Gastroesophageal sphincter (tissue), 4 donors: ENCODE results near the gene SLC6A5. TPM values are rescaled to one million over a fixed set of nuclear protein-coding genes. Genes with fewer than 3 reads are reported as not detected.
A peak's percentile ranks its signal among the peaks of the same experiment; 100 is the strongest.

Experiments
- ATAC-seq: fragments of 150-250 bp; one replicate; pipeline ENCODE4 v1.9.1; 2016; ENCODE audit warnings: mild to moderate bottlenecking, moderate library complexity
- H3K27ac ChIP-seq, 4 donors: fragments of 200-600 bp; sonication (generic) in 3 of 4; 1 replicate in 3 of 4; 2 replicates in 1 of 4; pipeline ENCODE4 v1.5.1; 2016 to 2019
- H3K27me3 ChIP-seq: fragments of 200-600 bp; sonication (generic); one replicate; pipeline ENCODE4 v1.5.1; 2019
- H3K36me3 ChIP-seq, 2 donors: fragments of 200-600 bp; sonication (generic); one replicate each; pipeline ENCODE4 v1.5.1; 2019; ENCODE audit warnings: control low read depth in 1 of 2
- H3K4me1 ChIP-seq, 3 donors: fragments of 200-600 bp; sonication (generic); 1 replicate in 2 of 3; 2 replicates in 1 of 3; pipeline ENCODE4 v1.5.1; 2016 to 2019; ENCODE audit warnings: control low read depth in 2 of 3
- H3K4me3 ChIP-seq, 2 donors: fragments of 200-600 bp; sonication (generic); one replicate each; pipeline ENCODE4 v1.5.1; 2019; ENCODE audit warnings: mild to moderate bottlenecking in 1 of 2, moderate library complexity in 1 of 2
- H3K9me3 ChIP-seq, 3 donors: fragments of 200-600 bp; sonication (generic); one replicate each; pipeline ENCODE4 v1.5.1; 2017 to 2019; ENCODE audit warnings: control low read depth in 2 of 3
- CTCF ChIP-seq, 4 experiments: fragments of 200-600 bp in 2 of 4; fragments of 450-650 bp in 2 of 4; sonication (generic) in 1 of 4; IDR thresholded peaks; one replicate each; pipeline ENCODE4 v1.5.1; 2017 to 2019; ENCODE audit warnings: antibody characterized with exemption in 4 of 4, mild to moderate bottlenecking in 2 of 4, moderate library complexity in 2 of 4
- EP300 ChIP-seq: sonication (generic); formaldehyde crosslinking; IDR thresholded peaks from one replicate; pipeline ENCODE4 v1.6.1; 2017; ENCODE audit warnings: antibody characterized with exemption, mild to moderate bottlenecking
- POLR2A ChIP-seq, 2 donors: fragments of 450-650 bp; IDR thresholded peaks; one replicate each; pipeline ENCODE4 v1.6.1; 2017; ENCODE audit warnings: antibody characterized with exemption in 2 of 2, mild to moderate bottlenecking in 2 of 2, moderate library complexity in 1 of 2
- POLR2AphosphoS5 ChIP-seq: sonication (generic); formaldehyde crosslinking; IDR thresholded peaks from one replicate; pipeline ENCODE4 v1.6.1; 2017; ENCODE audit warnings: antibody characterized with exemption
- WGBS, 2 donors: methylation state at CpG; one replicate each; pipeline ENCODE4 v1.1.5; 2018; ENCODE audit warnings: low coverage in 1 of 2; 5-methylcytosine and 5-hydroxymethylcytosine counted together
- total RNA-seq, 4 donors: library from RNA; depleted of rRNA; stranded (reverse); fragments of >200 nt; gene quantifications; one replicate each; pipeline ENCODE4 v1.1.0, GENCODE V29; 2016

Gene SLC6A5
- total RNA-seq, 4 donors from 2014 or later = not detected

DNA sequence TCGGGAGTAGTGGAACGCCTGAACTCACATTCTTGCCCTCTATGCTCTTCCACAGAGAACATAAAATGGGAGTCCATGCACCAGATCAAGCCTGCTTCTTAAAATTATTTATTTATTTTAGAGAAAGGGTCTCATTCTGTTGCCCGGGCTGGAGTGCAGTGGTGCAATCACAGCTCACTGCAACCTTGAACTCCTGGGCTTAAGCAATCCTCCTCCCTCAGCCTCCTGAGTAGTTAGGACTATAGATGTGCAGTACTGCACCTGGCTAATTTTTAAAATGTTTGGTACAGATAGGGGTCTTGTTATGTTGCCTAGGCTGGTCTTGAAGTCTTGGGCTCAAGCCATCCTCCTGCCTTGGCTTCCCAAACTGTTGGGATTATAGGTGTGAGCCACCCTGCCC, 13.0 kb downstream of the SLC6A5 start:
- no peak for ATAC-seq
- Histone ChIP-seq H3K27ac (no peak overlapping the region), H3K27me3 (peaks cover 86% of the 10 kb centered on the region), H3K4me1 (peaks cover 0 to 11% (median 5%) of the 10 kb centered on the region in 3 donors), H3K4me3 (no peak overlapping the region), H3K36me3 (no peaks in the 10 kb centered on the region), H3K9me3 (no peaks in the 10 kb centered on the region)
- 59 to 62% methylated on average over 3 of the region's 3 CpGs for WGBS, 2 donors
- TF ChIP-seq EP300 = no peak
- TF ChIP-seq POLR2A (IDR thresholded peaks at IDR 0.05) = no peak
- TF ChIP-seq POLR2AphosphoS5 = no peak
- TF ChIP-seq CTCF (IDR thresholded peaks at IDR 0.05) = no peak

GRCh38 chr11:20616920-20617319, 17.5 kb downstream of the SLC6A5 start:
- 44 to 48% methylated on average over 3 to 4 of the region's 5 CpGs for WGBS, 2 donors
- H3K27me3 ChIP-seq = peaks cover 47% of the 10 kb centered on the region
- H3K9me3 ChIP-seq = no peaks in the 10 kb centered on the region
- TF ChIP-seq POLR2AphosphoS5 (no peak), EP300 (no peak), POLR2A (IDR thresholded peaks at IDR 0.05) (no peak)
- H3K27ac ChIP-seq = no peak overlapping the region
- H3K36me3 ChIP-seq = no peaks in the 10 kb centered on the region
- H3K4me1 ChIP-seq = peaks cover 0 to 7% (median 0%) of the 10 kb centered on the region in 3 donors
- peak; percentile 51 for ATAC-seq
- no peak overlapping the region for H3K4me3 ChIP-seq

- ATAC-seq = no peak
- no peaks in the 10 kb centered on the region for H3K9me3 ChIP-seq
- no peak overlapping the region for H3K27ac ChIP-seq
- peaks cover 0 to 7% (median 0%) of the 10 kb centered on the region in 3 donors for H3K4me1 ChIP-seq
- H3K36me3 ChIP-seq = no peaks in the 10 kb centered on the region
- WGBS, 2 donors = 0 to 35% methylated on average over 2 to 4 of the region's 4 CpGs
- TF ChIP-seq CTCF (IDR thresholded peaks at IDR 0.05) (no peak), EP300 (no peak), POLR2A (IDR thresholded peaks at IDR 0.05) (no peak), POLR2AphosphoS5 (no peak)
- H3K4me3 ChIP-seq = no peak overlapping the region
- H3K27me3 ChIP-seq = peaks cover 43% of the 10 kb centered on the region
Observed at GRCh38 chr11:20617346-20618005, 18.1 kb downstream of the SLC6A5 start.

DNA sequence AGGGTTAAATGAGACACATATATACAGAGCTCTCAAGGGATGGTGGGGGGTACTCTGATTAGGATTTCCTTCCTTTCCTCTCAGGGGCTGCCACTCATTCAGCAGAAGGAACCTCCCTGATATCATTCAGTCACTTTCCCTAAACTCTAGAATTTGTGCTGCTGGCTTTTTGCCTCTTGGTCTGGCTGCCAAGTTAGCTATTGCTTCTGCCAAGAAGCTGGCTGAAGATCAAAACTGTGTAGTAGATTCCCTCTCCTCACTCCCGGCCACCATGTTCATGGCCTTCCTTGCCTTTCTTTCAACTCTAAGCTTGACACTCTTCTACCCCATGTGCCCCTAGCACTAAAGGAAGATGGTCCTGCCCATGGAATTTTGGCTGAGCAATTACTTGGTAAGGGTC, 18.7 kb downstream of the SLC6A5 start:
- no peak for TF ChIP-seq EP300
- no peak for TF ChIP-seq CTCF (IDR thresholded peaks at IDR 0.05)
- TF ChIP-seq POLR2AphosphoS5 = no peak
- TF ChIP-seq POLR2A (IDR thresholded peaks at IDR 0.05) = no peak
- Histone ChIP-seq H3K36me3 (no peaks in the 10 kb centered on the region), H3K27ac (no peak overlapping the region), H3K4me1 (peaks cover 0 to 7% (median 0%) of the 10 kb centered on the region in 3 donors), H3K9me3 (no peaks in the 10 kb centered on the region), H3K27me3 (peaks cover 37% of the 10 kb centered on the region), H3K4me3 (no peak overlapping the region)
- no peak for ATAC-seq
- WGBS, 2 donors = 14 to 17% methylated on average over 1 of the region's 1 CpG

DNA sequence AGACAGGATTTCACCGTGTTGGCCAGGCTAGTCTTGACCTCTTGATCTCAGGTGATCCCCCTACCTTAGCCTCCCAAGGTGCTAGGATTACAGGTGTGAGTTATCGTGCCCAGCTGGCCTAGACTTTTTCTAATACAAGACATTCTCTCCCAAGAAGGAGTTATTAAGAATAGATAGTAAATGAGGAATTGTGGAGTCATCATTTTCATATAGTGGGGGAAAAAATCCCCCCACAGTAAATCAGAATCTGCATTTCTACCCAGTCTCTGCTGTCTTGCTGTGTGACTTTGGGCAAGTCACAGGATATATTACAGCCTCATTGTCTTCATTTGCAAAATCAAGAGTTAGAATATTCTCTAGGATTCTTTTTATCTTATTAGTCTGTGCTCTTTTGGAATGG, 21.6 kb downstream of the SLC6A5 start:
- Histone ChIP-seq H3K9me3 (no peaks in the 10 kb centered on the region), H3K36me3 (no peaks in the 10 kb centered on the region), H3K4me1 (peaks cover 0 to 7% (median 0%) of the 10 kb centered on the region in 3 donors), H3K4me3 (no peak overlapping the region), H3K27me3 (peaks cover 10% of the 10 kb centered on the region), H3K27ac (no peak overlapping the region)
- WGBS, 2 donors = 67% methylated on average over 1 of the region's 2 CpGs; no CpG with 5 or more reads in 1 of the 2 donors
- TF ChIP-seq CTCF (IDR thresholded peaks at IDR 0.05) (no peak), EP300 (no peak), POLR2A (IDR thresholded peaks at IDR 0.05) (no peak), POLR2AphosphoS5 (no peak)
- no peak for ATAC-seq
